NCI-H1417 (cell line): ENCODE measurements around the gene YBX2.
A peak's percentile ranks its signal among the peaks of the same experiment; 100 is the strongest.

Experiments
- DNase-seq, 3 experiments: peaks; one replicate each; lab custom pipeline; 2025; lab: John Stamatoyannopoulos, UW

The YBX2 gene

DNA sequence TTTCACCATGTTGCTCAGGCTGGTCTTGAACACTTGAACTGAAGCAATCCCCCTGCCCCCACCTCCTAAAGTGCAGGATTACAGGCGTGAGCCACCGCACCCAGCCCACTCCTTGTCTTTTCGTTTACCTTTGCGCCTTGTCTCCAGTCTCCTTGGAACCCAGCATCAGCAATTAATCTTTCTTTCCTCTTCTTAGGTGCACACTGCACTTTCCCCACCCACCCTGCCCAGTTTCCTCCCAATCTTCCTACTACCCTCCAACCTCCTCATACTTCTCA lies 30.7 kb downstream of the YBX2 start:
- no peak for DNase-seq

GRCh38 chr17:7262935-7263800 lies 31.3 kb downstream of the YBX2 start:
- peak; percentile 16 to 47 (median 47) for DNase-seq

DNA sequence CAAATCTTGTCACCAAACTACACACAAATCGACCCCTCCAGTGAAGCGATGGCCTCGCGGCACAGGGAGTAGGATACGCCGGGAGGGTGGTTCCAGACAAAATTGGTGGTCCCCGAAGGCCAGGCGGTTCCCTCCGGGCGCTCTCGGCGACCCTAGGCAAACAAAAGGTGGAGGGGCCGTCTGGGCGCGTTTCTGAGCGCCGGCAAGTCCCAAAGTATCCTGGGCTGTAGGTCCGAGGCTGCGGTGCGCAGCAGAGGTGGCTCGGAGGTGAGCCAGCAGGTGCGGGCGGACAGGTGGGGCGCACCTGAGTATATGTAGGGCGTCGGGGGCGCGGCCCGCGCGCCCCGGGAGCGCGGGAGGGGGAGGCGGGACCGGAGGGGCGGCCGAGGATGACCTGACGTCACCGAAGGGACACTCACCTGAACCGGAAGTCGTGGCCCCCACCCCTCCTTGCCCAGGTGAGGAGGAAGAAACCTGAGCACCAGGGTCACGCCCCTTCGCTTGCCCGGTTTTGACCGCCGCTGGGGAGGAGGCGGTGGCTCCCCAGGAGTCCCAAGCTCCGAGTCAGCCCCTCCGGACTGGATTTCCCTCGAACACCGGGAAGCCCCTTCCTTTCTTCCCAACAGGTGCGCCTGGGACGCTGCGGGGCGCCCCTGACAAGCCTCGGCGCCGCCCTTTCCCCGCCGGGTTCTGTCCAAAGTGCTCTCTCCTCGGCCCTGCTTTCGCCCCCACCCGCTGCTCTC lies 32.1 kb downstream of the YBX2 start, which contains the start of gene CLDN7:
TSS of gene CLDN7 (minus strand) at position 287 of the 743 bp plus-strand sequence. CDS start 435 bp downstream, outside the sequence.
- DNase-seq: peak; percentile 76 to 82 (median 79)

GRCh38 chr17:7261379-7262191 lies 32.9 kb downstream of the YBX2 start:
- peak in 1 of 3 experiments; percentile 34 for DNase-seq

DNA sequence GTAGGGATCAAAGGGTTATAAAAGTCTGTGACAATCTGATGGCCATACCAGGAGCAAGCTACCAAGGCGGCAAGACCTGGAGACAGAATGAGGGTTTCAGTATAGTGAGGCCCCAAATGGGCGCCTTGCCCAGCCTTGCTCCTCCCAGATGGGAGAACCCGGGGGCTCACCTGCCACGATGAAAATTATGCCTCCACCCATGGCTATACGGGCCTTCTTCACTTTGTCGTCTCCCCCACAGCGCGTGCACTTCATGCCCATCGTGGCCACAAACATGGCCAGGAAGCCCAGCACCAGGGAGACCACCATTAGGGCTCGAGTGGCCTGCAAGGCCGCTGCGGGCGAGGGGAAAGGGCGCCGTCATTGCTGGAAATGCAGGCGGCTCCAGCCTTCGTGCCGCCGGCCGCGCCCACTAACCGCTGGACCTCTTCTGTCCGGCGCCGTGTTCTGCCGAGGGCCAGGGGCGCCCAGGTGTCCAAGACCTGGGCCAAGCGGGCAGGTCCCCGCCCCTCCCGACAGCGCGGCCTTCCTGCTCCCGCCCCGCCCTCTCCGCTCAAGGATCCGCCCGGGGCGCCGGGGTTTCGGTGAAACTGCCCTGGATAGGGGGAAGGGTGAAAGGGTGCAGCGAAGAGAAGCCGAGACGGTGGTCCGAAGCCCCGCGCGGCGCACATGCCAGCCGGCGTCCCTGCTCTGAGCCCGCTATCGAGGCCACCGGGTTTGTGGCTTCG lies 33.6 kb downstream of the YBX2 start:
- peak; percentile 4 to 57 (median 35) for DNase-seq

- DNase-seq: no peak
These were observed 34.3 kb downstream of the YBX2 start for GRCh38 chr17:7260151-7260550.

DNA sequence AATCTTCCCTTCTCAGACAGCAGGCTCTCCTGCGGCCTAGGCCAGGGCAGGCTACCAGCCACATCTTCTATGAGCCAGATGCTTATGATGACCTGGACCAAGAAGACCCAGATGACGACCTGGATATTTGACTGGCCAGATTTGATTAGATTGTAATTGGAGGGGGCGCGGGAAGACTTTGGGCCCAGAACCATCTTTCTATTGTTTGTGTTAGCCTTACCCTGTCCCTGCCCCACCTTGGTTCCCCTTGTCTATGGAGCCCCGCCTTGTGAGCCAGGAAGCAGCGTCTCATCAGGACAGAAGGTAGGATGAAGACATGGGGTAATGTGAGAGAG lies 34.9 kb downstream of the YBX2 start:
- no peak for DNase-seq

DNA sequence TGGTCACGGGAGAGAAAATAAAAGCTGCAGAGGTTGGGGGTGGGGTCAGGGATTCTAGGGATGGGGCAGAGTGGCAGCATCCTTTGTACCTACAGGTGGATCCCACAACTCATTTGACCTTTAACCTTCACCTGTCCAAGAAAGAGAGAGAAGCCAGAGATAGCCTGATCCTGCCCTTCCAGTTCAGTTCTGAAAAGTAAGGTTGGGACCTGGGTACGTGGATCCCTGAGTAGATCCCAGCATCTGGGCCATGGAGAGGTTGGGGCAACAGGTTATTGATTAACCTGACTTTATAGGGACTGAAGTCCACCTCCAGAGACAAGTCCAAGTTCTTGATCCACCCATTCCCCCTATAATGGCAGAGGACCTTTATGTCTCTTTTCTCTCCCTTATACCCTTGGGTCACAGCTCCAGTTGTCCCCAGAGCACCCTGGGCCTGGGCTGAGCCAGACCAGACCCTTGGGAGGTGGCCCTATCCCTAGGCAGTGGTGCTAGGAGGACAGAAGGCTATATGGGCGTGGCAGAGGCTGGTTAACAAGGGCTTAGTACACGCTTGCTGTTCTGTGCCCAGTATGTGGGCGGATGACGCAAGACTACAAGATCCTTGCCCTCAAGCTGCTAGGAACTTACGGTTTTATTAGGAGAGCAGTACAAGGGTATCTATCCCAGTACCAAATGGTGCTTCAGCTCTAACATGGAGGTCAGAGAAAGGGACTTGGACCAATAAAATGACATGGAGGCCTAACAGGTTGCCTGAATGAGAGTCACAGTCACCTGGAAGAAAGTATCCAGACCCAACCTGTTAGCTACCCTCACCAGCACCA lies 35.5 kb downstream of the YBX2 start:
- peak in 1 of 3 experiments; percentile 0 for DNase-seq

DNA sequence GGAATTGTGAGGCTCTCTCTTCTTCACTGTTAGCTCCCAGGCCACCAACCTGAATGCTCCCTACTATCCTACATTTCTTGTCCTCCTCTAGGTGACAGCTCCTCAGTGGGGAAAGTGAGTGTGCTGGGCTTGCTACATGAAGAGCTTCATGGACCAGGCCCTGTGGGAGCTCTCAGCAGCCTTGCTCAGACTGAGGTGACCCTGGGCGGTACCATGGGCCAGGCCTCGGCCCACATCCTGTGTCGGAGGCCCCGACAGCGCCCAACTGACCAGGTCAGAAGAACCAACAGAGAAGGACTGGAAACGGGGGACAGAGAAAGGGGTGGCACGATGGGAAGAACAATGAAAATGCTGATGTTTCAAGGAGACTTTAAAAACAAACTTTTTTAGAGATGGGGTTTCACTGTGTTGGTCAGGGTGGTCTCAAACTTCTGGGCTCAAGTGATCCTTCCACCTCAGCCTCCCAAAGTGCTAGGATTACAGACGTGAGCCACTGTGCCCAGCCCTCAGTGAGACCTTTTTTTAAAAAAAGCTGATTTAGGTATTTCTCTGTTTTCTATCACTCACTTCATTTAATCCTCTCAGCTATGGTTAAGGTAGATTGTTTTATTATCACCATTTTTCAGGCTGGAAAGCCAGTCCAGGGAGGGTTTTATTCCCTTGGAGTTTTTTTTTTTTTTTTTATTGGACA lies 37.5 kb downstream of the YBX2 start:
- no peak for DNase-seq

GRCh38 chr17:7254511-7254910 lies 39.9 kb downstream of the YBX2 start:
- DNase-seq: no peak

DNA sequence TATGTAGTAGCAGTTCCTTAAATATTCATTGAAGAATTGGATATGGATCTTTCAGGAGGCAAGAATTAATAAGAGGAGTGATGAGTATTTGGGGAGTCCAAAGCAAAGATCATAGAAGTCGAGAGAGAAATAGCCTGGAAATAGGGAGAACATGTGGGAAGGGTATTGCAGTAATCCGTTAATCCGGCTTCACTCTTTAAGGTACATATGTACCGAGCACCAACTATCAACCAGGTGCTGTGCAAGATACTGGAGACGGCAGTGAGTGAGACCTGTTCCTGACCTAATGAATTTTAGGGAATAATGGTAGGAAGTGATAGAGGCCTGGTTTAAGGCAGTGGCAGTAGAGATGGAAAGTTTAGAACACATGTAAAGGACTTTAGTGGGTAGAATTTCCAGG lies 41.4 kb downstream of the YBX2 start:
- no peak for DNase-seq

GRCh38 chr17:7252176-7253043 lies 42.0 kb downstream of the YBX2 start, which contains the start of gene ELP5:
ELP5 (plus strand) TSS chr17:7252215; CDS start chr17:7252551, 336 bp downstream.
- DNase-seq: peak; percentile 77 to 96 (median 93)

DNA sequence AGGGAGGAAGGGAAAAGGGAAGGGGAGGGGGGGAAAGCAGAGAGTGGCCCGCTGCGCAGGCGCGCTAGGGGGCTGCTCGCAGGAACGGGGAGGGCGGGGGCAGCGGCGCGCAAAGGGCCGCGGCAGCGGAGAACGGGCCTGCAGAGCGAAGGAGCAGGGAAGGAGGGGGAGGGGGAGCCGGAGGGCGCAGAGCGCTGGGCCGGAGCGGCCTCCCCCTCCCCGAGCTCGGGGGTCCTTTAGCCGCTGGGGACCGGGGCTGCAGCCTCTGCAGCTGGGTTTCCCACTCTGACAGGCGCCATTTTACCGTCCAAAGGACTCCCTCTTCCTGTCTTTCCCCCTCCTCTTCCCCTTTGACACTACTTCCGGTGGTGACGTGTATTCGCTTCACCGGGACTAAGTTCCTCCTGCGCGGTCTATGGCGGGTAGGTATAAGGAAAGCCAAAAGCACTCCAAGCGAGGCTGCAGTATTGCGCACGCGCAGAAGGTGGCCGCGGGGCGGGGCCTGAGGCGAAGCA lies 42.7 kb downstream of the YBX2 start, which contains the start of gene CTDNEP1:
TSS of gene CTDNEP1 (minus strand) at position 74 of the 515 bp plus-strand sequence. CDS start 438 bp downstream, outside the sequence.
- DNase-seq: peak; percentile 94 to 99 (median 96)

DNA sequence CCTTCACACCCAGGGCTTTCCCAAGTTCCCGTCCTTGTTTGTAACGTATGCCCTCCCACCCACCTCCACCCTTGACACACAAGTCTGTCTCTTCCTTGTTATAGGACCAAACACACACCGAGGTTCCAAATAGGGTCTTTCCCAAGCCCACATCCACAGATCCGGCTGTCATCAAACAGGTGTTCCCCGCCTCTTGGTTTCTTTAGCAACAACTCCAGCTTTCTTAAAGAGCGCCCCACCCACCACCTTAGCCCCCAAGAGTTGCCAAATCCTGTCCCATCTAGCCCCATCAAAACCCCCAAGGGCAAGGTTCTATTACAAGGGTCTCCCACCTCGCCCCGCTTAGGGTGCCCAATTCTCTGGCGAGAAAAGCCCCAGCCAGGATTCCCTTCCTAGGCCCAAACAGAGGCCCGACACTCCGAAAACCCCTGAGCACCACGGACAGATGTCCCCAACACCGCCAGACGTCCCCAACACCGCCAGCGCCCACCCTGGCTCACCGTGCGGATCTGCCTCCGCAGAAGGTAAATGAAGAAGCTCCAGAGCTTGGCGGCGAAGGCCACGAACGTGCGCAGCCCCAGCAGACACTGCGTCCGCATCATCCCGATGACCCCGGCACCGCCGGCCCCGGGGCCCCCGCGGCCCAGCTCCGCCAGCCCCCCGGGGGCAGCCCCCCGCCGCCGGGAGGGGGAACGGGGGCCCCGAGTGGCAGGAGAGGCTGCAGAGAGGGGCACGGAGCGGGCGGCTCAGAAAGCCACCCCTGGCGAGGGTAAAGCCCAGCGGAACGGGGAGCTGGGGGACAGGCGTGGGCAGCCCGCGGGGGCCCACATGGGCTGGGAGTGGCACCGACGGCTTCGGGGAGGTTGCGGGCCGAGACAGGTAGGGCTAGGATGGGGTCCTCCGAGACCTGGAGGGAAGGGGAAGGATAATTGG lies 43.5 kb downstream of the YBX2 start:
- peak in 2 of 3 experiments; percentile 12 to 32 for DNase-seq

DNA sequence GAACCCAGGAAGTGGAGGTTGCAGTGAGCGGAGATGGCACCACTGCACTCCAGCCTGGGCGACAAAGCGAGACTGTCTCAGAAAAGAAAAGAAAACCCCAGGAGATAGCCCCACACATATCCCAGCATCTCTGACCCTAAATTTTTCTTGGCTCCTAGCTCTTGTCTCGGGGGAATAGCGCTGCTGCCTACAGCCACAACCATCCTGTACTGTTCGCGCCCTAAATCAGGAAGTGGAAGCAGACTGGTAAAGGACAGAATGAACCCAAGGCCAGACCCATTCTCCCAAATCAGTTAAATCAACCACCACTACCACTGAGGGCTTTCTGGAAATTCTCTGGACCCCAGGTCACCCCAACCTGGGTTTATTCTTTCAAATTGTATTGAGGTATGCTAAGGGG lies 44.6 kb downstream of the YBX2 start:
- DNase-seq: no peak

DNA sequence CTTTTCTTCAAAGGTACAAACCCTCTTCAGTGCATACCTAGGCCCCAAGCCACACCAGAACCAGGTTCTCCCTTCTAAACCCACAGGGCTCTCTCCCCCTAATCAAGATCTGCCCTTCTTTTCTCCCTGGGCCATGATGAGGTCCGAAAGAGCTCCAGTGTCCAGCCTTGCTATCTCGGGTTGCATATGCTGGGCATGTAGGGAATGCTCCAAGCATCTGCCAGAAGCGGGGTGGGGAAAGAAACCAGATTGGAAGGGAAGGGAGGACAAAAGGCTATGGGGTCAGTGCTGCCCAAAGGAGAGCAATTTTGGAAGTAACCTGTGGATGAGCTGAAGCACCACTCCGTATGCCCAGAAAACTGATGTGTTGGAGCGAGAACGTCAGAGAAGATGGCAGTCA lies 45.2 kb downstream of the YBX2 start:
- DNase-seq: no peak

GRCh38 chr17:7248796-7249195 lies 45.6 kb downstream of the YBX2 start:
- no peak for DNase-seq

DNA sequence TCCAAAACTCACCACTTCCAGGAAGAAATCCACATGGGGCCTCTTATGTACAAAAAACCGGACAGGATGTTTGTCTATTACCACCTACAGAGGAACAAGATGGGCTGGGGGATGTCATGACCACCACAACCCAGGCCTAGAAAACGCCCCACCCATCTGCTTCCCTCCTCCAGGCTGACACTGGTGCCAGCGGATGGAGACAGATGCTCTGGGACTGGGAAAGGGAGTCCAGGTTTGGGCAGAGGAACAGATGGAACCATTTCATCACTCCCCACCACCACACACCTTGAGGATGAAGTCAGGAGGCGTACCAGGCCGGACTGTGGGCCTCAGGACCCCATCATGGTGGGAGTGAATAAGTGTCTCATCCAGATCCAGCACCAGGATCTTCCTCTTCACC lies 47.7 kb downstream of the YBX2 start:
- no peak for DNase-seq
